ENCODE data around the gene CNTLN.

GRCh38 chr9:17509151-17509550 lies 374.3 kb downstream of the CNTLN start:
- TF ChIP-seq, protein P1, sequence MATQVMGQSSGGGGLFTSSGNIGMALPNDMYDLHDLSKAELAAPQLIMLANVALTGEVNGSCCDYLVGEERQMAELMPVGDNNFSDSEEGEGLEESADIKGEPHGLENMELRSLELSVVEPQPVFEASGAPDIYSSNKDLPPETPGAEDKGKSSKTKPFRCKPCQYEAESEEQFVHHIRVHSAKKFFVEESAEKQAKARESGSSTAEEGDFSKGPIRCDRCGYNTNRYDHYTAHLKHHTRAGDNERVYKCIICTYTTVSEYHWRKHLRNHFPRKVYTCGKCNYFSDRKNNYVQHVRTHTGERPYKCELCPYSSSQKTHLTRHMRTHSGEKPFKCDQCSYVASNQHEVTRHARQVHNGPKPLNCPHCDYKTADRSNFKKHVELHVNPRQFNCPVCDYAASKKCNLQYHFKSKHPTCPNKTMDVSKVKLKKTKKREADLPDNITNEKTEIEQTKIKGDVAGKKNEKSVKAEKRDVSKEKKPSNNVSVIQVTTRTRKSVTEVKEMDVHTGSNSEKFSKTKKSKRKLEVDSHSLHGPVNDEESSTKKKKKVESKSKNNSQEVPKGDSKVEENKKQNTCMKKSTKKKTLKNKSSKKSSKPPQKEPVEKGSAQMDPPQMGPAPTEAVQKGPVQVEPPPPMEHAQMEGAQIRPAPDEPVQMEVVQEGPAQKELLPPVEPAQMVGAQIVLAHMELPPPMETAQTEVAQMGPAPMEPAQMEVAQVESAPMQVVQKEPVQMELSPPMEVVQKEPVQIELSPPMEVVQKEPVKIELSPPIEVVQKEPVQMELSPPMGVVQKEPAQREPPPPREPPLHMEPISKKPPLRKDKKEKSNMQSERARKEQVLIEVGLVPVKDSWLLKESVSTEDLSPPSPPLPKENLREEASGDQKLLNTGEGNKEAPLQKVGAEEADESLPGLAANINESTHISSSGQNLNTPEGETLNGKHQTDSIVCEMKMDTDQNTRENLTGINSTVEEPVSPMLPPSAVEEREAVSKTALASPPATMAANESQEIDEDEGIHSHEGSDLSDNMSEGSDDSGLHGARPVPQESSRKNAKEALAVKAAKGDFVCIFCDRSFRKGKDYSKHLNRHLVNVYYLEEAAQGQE (IDR thresholded peaks at IDR 0.05): no peak
- TF ChIP-seq CTCF (IDR thresholded peaks at IDR 0.05): no peak
- TF ChIP-seq, protein P2, sequence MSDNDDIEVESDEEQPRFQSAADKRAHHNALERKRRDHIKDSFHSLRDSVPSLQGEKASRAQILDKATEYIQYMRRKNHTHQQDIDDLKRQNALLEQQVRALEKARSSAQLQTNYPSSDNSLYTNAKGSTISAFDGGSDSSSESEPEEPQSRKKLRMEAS (IDR thresholded peaks at IDR 0.05): no peak
- TF ChIP-seq EP300 (IDR thresholded peaks at IDR 0.05): no peak
- TF ChIP-seq, protein P3, sequence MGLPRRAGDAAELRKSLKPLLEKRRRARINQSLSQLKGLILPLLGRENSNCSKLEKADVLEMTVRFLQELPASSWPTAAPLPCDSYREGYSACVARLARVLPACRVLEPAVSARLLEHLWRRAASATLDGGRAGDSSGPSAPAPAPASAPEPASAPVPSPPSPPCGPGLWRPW (IDR thresholded peaks at IDR 0.05): no peak
- TF ChIP-seq HDAC2 (IDR thresholded peaks at IDR 0.05): no peak
- no peak for TF ChIP-seq NPAS2 (CRISPR knock-in tag; IDR thresholded peaks at IDR 0.05; ENCODE audit: borderline replicate concordance)
- no peak for TF ChIP-seq POLR2A (IDR thresholded peaks at IDR 0.05; ENCODE audit: low read length)
